Measurements from ENCODE around the gene SFMBT2.

- TF ChIP-seq EZH2 (IDR thresholded peaks at IDR 0.05) (no peak), POLR2AphosphoS5 (IDR thresholded peaks at IDR 0.05; ENCODE audit: borderline replicate concordance, low read depth, low read length) (no peak), FOXP2 (optimal IDR thresholded peaks at IDR 0.05; ENCODE audit: control extremely low read depth, extremely low read length, insufficient read depth) (no peak)
Measured at GRCh38 chr10:7122561-7122960, 288.3 kb downstream of the SFMBT2 start.

Measured in SK-N-MC (cell line).